Endothelial cell of umbilical vein (primary cell): Measurements from ENCODE around the gene TEDC1. TPM values are rescaled to one million over a fixed set of nuclear protein-coding genes. Genes with fewer than 3 reads are reported as not detected.

ENCODE experiments used
- BruUV-seq: library from RNA; stranded (reverse); fragments of 400-500 nt; replicated peaks from 2 replicates; lab custom pipeline; 2021; lab: Mats Ljungman, UMichigan
- CTCF ChIA-PET: fragments of 300-600, 350-600 bp; sonication (Branson Sonifier 250); formaldehyde crosslinking; loops from one replicate; lab custom pipeline; 2021; ENCODE audit warnings: antibody characterized with exemption, inconsistent platforms; lab: Charles Lee
- POLR2A ChIA-PET: fragments of 300-600, 350-600 bp; sonication (Branson Sonifier 250); formaldehyde crosslinking; loops from one replicate; lab custom pipeline; 2021; ENCODE audit warnings: antibody characterized with exemption, inconsistent platforms; lab: Charles Lee
- DNase-seq: peaks from one replicate; pipeline ENCODE4 v3.0.0-alpha.2; 2011; ENCODE audit warnings: low read depth, low spot score
- FAIRE-seq: peaks from 2 replicates; lab custom pipeline; 2011; peaks lifted over from hg19 to GRCh38; lab: Jason Lieb, UNC
- H2AFZ ChIP-seq: 2 replicates; pipeline ENCODE4 v1.6.0; 2012; ENCODE audit warnings: low read depth, low read length, control low read depth, inconsistent platforms
- H3K27ac ChIP-seq: 2 replicates; pipeline ENCODE4 v1.5.1; 2011; ENCODE audit warnings: low read depth, mild to moderate bottlenecking, control low read depth, low read length, moderate library complexity; ENCODE audit not compliant: insufficient read depth
- H3K27me3 ChIP-seq, 2 experiments: 2 replicates each; pipeline versions ENCODE4 v1.6.0 to v1.6.1; 2011; ENCODE audit warnings: low read length in 2 of 2, mixed read lengths in 1 of 2; ENCODE audit not compliant: control insufficient read depth in 2 of 2, insufficient read depth in 2 of 2
- H3K36me3 ChIP-seq, 2 experiments: 2 replicates in 1 of 2; 3 replicates in 1 of 2; pipeline ENCODE4 v1.5.1; 2011; ENCODE audit warnings: low read length in 2 of 2, mild to moderate bottlenecking in 1 of 2, moderate library complexity in 1 of 2; ENCODE audit not compliant: control insufficient read depth in 2 of 2, insufficient read depth in 2 of 2; ENCODE audit errors: extremely low read depth in 1 of 2
- H3K4me1 ChIP-seq: 3 replicates; pipeline ENCODE4 v1.5.1; 2011; ENCODE audit warnings: mild to moderate bottlenecking, low read length; ENCODE audit not compliant: control insufficient read depth, insufficient read depth; ENCODE audit errors: extremely low read depth
- H3K4me2 ChIP-seq: 2 replicates; pipeline ENCODE4 v1.6.1; 2011; ENCODE audit warnings: low read length, control low read depth, mixed read lengths; ENCODE audit not compliant: insufficient read depth
- H3K4me3 ChIP-seq, 3 experiments: fragments of 200-600 bp in 1 of 3; sonication (generic), shearing (Covaris generic) in 1 of 3; replicated peaks in 1 of 3; 2 replicates each; pipeline ENCODE4 v1.5.1; 2011 to 2016; ENCODE audit warnings: control low read depth in 3 of 3, low read length in 3 of 3, mild to moderate bottlenecking in 2 of 3, inconsistent platforms in 1 of 3, low read depth in 1 of 3, moderate library complexity in 1 of 3; ENCODE audit not compliant: insufficient read depth in 1 of 3
- H3K79me2 ChIP-seq: 2 replicates; pipeline ENCODE4 v1.6.0; 2012; ENCODE audit warnings: low read length, inconsistent platforms; ENCODE audit not compliant: control insufficient read depth, insufficient read depth
- H3K9ac ChIP-seq: replicated peaks from 2 replicates; pipeline ENCODE3; 2011; ENCODE audit warnings: low read length, control low read depth; ENCODE audit not compliant: insufficient read depth; ENCODE audit errors: extremely low read depth
- H3K9me1 ChIP-seq: replicated peaks from 3 replicates; pipeline ENCODE4 v1.6.0; 2011; ENCODE audit warnings: mild to moderate bottlenecking, low read length; ENCODE audit not compliant: control insufficient read depth, insufficient read depth; ENCODE audit errors: extremely low read depth
- H3K9me3 ChIP-seq: replicated peaks from 2 replicates; pipeline ENCODE4 v1.5.1; 2012; ENCODE audit warnings: low read length, inconsistent platforms; ENCODE audit not compliant: control insufficient read depth, insufficient read depth
- H4K20me1 ChIP-seq: replicated peaks from 2 replicates; pipeline ENCODE3; 2011; ENCODE audit warnings: mild to moderate bottlenecking, low read length; ENCODE audit not compliant: control insufficient read depth, insufficient read depth; ENCODE audit errors: extremely low read depth
- EZH2 ChIP-seq: IDR thresholded peaks from 2 replicates; pipeline ENCODE4 v1.6.1; 2012; ENCODE audit warnings: borderline replicate concordance, low read depth, mild to moderate bottlenecking, moderate library complexity, low read length, inconsistent platforms; ENCODE audit not compliant: severe bottlenecking
- FOS ChIP-seq: IDR thresholded peaks from 2 replicates; pipeline ENCODE4 v1.6.1; 2011; ENCODE audit warnings: mild to moderate bottlenecking, low read length, moderate library complexity, borderline replicate concordance; ENCODE audit not compliant: insufficient read depth
- GATA2 ChIP-seq: IDR thresholded peaks from 2 replicates; pipeline ENCODE4 v1.7.0; 2011; ENCODE audit warnings: low read depth, mild to moderate bottlenecking, moderate library complexity, mixed read lengths, low read length; ENCODE audit not compliant: insufficient read length, insufficient read depth
- JUN ChIP-seq: IDR thresholded peaks from 2 replicates; pipeline ENCODE4 v1.6.1; 2011; ENCODE audit warnings: borderline replicate concordance, low read depth; ENCODE audit not compliant: insufficient read length, insufficient read depth
- MYC ChIP-seq: IDR thresholded peaks from one replicate; pipeline ENCODE4 v1.6.1; 2011; ENCODE audit warnings: mild to moderate bottlenecking, low read depth, low read length
- POLR2A ChIP-seq: IDR thresholded peaks from 2 replicates; pipeline ENCODE4 v1.6.1; 2012; ENCODE audit warnings: low read depth, mild to moderate bottlenecking, control low read depth, low read length
- POLR2AphosphoS5 ChIP-seq: IDR thresholded peaks from 2 replicates; pipeline ENCODE4 v1.6.1; 2012; ENCODE audit warnings: low read depth, mild to moderate bottlenecking, control low read depth, low read length, moderate library complexity; ENCODE audit not compliant: insufficient read depth
- dilution Hi-C: fragments of 300-500 bp; cut with MboI; formaldehyde crosslinking; loops from one replicate; pipeline ENCODE4 v1.15.0; 2019; ENCODE audit warnings: low sequenced_read_pairs; ENCODE audit not compliant: extremely low pct_ligation_motif_present
- intact Hi-C: fragments of 100-400 bp; cut with micrococcal nuclease; formaldehyde crosslinking; loops from one replicate; pipeline ENCODE4 v1.10.0; 2022
- polyA plus RNA-seq, 4 experiments: library from polyadenylated mRNA; depleted of rRNA in 3 of 4; stranded (reverse) in 3 of 4; unstranded in 1 of 4; fragments of >200 nt; gene quantifications; 2 replicates each; pipeline versions ENCODE4 v1.2.1 to v1.2.3, GENCODE V29; 2011 to 2012; ENCODE audit warnings: missing spikeins in 1 of 4
- total RNA-seq: library from RNA; stranded (reverse); gene quantifications from 2 replicates; pipeline ENCODE4 v1.2.3, GENCODE V29; 2021
- TF ChIP-seq, protein P1 (sequence below): IDR thresholded peaks from 2 replicates; pipeline ENCODE4 v1.6.1; 2011; ENCODE audit not compliant: insufficient read depth, insufficient read length
- TF ChIP-seq, protein P2 (sequence below), 2 donors: IDR thresholded peaks; 1 replicate in 1 of 2; 2 replicates in 1 of 2; pipeline ENCODE4 v1.5.1; 2011; ENCODE audit warnings: low read length in 2 of 2, mild to moderate bottlenecking in 2 of 2, moderate library complexity in 2 of 2, control low read depth in 1 of 2, inconsistent platforms in 1 of 2, low read depth in 1 of 2; ENCODE audit not compliant: insufficient read depth in 1 of 2; ENCODE audit errors: extremely low read depth in 1 of 2

The TEDC1 gene
- total and polyA plus RNA-seq, 2 donors (not counting 3 experiments of a cell fraction or from before 2014, with no cell fraction given) = 16.5 to 25.3 TPM

GRCh38 chr14:105500726-105501101, 9.7 kb downstream of the TEDC1 start:
- no peak for TF ChIP-seq EZH2
- TF ChIP-seq FOS = no peak
- TF ChIP-seq, protein P1, sequence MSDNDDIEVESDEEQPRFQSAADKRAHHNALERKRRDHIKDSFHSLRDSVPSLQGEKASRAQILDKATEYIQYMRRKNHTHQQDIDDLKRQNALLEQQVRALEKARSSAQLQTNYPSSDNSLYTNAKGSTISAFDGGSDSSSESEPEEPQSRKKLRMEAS = no peak
- no peak for TF ChIP-seq POLR2A
- TF ChIP-seq, protein P2, sequence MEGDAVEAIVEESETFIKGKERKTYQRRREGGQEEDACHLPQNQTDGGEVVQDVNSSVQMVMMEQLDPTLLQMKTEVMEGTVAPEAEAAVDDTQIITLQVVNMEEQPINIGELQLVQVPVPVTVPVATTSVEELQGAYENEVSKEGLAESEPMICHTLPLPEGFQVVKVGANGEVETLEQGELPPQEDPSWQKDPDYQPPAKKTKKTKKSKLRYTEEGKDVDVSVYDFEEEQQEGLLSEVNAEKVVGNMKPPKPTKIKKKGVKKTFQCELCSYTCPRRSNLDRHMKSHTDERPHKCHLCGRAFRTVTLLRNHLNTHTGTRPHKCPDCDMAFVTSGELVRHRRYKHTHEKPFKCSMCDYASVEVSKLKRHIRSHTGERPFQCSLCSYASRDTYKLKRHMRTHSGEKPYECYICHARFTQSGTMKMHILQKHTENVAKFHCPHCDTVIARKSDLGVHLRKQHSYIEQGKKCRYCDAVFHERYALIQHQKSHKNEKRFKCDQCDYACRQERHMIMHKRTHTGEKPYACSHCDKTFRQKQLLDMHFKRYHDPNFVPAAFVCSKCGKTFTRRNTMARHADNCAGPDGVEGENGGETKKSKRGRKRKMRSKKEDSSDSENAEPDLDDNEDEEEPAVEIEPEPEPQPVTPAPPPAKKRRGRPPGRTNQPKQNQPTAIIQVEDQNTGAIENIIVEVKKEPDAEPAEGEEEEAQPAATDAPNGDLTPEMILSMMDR (IDR thresholded peaks at IDR 0.05; ENCODE audit: extremely low read depth in 1 of 2, insufficient read depth in 1 of 2, low read depth in 1 of 2, low read length in 2 of 2) = no peak
- no peak for TF ChIP-seq POLR2AphosphoS5
- no peak for TF ChIP-seq GATA2
- no peak for TF ChIP-seq JUN
- no peak for TF ChIP-seq MYC

More at GRCh38 chr14:105500726-105501101, 9.7 kb downstream of the TEDC1 start:
- H3K27ac ChIP-seq = no peak overlapping the region
- BruUV-seq = no TSS peak
- H3K4me3 ChIP-seq = no peak overlapping the region
- H4K20me1 ChIP-seq = no peaks in the 10 kb centered on the region
- H3K36me3 ChIP-seq = no peaks in the 10 kb centered on the region
- no peaks in the 10 kb centered on the region for H3K79me2 ChIP-seq
- no peak overlapping the region for H2AFZ ChIP-seq
- dilution Hi-C loops (no loop called here), intact Hi-C loops (no loop called here)
- H3K4me1 ChIP-seq = no peaks in the 10 kb centered on the region
- ChIA-PET POLR2A (no interaction called here), CTCF (no interaction called here)
- no peak overlapping the region for H3K4me2 ChIP-seq
- no peak overlapping the region for H3K9ac ChIP-seq
- no peaks in the 10 kb centered on the region for H3K9me1 ChIP-seq
- no peaks in the 10 kb centered on the region for H3K9me3 ChIP-seq
- FAIRE-seq (no peak), DNase-seq (no peak)
- no peaks in the 10 kb centered on the region for H3K27me3 ChIP-seq
